ENCODE results near the gene MRPL52. TPM values are rescaled to one million over a fixed set of nuclear protein-coding genes. Genes with fewer than 3 reads are reported as not detected.

MRPL52 gene
- total and polyA plus RNA-seq, 2 of the 13 experiments (the other 11 are each of a cell fraction or from before 2014, with no cell fraction given): 118 to 329 TPM

DNA sequence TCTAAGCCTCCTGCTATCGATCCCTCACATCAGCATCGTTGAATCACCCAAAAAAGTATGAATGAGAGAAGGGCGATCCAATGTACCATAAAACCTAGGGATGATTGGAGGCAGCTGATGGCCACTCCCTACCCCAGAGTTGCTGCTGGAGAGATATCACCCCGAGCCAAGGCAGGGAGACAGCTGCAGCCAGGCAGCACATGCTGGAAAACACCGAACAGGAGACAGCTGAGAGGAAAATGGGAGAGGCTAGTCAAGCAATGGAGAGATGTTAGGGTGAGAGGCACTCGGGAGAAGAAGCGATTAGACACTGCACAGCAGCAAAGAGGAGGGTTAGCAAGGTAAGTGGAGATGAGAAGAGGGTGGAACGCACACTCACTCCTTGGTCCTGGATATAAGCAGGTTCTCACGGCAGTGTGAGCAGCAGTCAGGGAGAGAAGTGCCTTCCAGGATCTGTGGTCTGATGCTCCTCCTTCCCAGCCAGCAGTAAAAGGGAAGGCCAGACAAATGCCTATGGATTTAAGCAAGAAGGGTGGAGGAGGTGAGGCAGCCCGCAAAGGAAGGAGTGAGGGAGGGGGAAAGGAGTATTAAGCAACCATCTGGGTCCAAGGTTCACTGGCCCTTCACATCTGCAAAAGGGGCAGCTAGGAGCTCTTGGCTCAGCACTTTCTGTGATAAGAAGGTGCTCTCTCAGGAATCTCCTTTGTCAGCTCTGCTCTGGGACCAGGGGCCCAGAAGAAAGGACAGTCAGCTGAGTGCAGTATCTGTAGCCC is 14.6 kb upstream of the MRPL52 start, which contains the start of gene SLC7A7 (continued):
- TF ChIP-seq, protein P1, sequence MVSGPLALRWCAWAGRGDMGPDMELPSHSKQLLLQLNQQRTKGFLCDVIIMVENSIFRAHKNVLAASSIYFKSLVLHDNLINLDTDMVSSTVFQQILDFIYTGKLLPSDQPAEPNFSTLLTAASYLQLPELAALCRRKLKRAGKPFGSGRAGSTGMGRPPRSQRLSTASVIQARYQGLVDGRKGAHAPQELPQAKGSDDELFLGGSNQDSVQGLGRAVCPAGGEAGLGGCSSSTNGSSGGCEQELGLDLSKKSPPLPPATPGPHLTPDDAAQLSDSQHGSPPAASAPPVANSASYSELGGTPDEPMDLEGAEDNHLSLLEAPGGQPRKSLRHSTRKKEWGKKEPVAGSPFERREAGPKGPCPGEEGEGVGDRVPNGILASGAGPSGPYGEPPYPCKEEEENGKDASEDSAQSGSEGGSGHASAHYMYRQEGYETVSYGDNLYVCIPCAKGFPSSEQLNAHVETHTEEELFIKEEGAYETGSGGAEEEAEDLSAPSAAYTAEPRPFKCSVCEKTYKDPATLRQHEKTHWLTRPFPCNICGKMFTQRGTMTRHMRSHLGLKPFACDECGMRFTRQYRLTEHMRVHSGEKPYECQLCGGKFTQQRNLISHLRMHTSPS (CRISPR knock-in tag; IDR thresholded peaks at IDR 0.05; ENCODE audit: low read depth): no peak
- TF ChIP-seq ZKSCAN1 (IDR thresholded peaks at IDR 0.05; ENCODE audit: low read length) (no peak), U2AF1 (optimal IDR thresholded peaks at IDR 0.05; ENCODE audit: low read depth, low read length) (no peak), ZNF724P (CRISPR knock-in tag; IDR thresholded peaks at IDR 0.05; ENCODE audit: borderline replicate concordance) (no peak), FOXC1 (CRISPR knock-in tag; IDR thresholded peaks at IDR 0.05; ENCODE audit: borderline replicate concordance) (0 out of 2 replicates have a peak, but pooled peaks have one; percentile 36), ZNF205 (CRISPR knock-in tag; IDR thresholded peaks at IDR 0.05) (no peak), DNMT3B (CRISPR knock-in tag; conservative IDR thresholded peaks at IDR 0.05) (no peak), NRL (CRISPR knock-in tag; IDR thresholded peaks at IDR 0.05; ENCODE audit: borderline replicate concordance) (no peak), DR1 (CRISPR knock-in tag; IDR thresholded peaks at IDR 0.05) (no peak), RFX3 (CRISPR knock-in tag; IDR thresholded peaks at IDR 0.05) (no peak), PCBP2 (optimal IDR thresholded peaks at IDR 0.05; ENCODE audit: low read depth, low read length, poor library complexity, severe bottlenecking) (no peak), SIN3A (IDR thresholded peaks at IDR 0.05; ENCODE audit: borderline replicate concordance, low read depth, low read length) (no peak), STAT5B (CRISPR knock-in tag; IDR thresholded peaks at IDR 0.05) (no peak), SRSF9 (IDR thresholded peaks at IDR 0.05; ENCODE audit: borderline replicate concordance, insufficient read depth, low read depth, low read length, poor library complexity, severe bottlenecking) (no peak), HNRNPK (IDR thresholded peaks at IDR 0.05; ENCODE audit: low read depth, low read length, poor library complexity, severe bottlenecking) (no peak)
- TF ChIP-seq, protein P2, sequence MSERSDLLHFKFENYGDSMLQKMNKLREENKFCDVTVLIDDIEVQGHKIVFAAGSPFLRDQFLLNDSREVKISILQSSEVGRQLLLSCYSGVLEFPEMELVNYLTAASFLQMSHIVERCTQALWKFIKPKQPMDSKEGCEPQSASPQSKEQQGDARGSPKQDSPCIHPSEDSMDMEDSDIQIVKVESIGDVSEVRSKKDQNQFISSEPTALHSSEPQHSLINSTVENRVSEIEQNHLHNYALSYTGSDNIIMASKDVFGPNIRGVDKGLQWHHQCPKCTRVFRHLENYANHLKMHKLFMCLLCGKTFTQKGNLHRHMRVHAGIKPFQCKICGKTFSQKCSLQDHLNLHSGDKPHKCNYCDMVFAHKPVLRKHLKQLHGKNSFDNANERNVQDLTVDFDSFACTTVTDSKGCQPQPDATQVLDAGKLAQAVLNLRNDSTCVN (CRISPR knock-in tag; IDR thresholded peaks at IDR 0.05; ENCODE audit: borderline replicate concordance): no peak
- TF ChIP-seq, protein P3, sequence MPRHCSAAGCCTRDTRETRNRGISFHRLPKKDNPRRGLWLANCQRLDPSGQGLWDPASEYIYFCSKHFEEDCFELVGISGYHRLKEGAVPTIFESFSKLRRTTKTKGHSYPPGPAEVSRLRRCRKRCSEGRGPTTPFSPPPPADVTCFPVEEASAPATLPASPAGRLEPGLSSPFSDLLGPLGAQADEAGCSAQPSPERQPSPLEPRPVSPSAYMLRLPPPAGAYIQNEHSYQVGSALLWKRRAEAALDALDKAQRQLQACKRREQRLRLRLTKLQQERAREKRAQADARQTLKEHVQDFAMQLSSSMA (CRISPR knock-in tag; IDR thresholded peaks at IDR 0.05): 0 out of 2 replicates have a peak, but pooled peaks have one; percentile 71
- TF ChIP-seq, protein P4, sequence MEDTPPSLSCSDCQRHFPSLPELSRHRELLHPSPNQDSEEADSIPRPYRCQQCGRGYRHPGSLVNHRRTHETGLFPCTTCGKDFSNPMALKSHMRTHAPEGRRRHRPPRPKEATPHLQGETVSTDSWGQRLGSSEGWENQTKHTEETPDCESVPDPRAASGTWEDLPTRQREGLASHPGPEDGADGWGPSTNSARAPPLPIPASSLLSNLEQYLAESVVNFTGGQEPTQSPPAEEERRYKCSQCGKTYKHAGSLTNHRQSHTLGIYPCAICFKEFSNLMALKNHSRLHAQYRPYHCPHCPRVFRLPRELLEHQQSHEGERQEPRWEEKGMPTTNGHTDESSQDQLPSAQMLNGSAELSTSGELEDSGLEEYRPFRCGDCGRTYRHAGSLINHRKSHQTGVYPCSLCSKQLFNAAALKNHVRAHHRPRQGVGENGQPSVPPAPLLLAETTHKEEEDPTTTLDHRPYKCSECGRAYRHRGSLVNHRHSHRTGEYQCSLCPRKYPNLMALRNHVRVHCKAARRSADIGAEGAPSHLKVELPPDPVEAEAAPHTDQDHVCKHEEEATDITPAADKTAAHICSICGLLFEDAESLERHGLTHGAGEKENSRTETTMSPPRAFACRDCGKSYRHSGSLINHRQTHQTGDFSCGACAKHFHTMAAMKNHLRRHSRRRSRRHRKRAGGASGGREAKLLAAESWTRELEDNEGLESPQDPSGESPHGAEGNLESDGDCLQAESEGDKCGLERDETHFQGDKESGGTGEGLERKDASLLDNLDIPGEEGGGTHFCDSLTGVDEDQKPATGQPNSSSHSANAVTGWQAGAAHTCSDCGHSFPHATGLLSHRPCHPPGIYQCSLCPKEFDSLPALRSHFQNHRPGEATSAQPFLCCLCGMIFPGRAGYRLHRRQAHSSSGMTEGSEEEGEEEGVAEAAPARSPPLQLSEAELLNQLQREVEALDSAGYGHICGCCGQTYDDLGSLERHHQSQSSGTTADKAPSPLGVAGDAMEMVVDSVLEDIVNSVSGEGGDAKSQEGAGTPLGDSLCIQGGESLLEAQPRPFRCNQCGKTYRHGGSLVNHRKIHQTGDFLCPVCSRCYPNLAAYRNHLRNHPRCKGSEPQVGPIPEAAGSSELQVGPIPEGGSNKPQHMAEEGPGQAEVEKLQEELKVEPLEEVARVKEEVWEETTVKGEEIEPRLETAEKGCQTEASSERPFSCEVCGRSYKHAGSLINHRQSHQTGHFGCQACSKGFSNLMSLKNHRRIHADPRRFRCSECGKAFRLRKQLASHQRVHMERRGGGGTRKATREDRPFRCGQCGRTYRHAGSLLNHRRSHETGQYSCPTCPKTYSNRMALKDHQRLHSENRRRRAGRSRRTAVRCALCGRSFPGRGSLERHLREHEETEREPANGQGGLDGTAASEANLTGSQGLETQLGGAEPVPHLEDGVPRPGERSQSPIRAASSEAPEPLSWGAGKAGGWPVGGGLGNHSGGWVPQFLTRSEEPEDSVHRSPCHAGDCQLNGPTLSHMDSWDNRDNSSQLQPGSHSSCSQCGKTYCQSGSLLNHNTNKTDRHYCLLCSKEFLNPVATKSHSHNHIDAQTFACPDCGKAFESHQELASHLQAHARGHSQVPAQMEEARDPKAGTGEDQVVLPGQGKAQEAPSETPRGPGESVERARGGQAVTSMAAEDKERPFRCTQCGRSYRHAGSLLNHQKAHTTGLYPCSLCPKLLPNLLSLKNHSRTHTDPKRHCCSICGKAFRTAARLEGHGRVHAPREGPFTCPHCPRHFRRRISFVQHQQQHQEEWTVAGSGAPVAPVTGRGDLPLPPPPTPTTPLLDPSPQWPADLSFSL (CRISPR knock-in tag; IDR thresholded peaks at IDR 0.05): no peak

Measured in HepG2 (cell line).